Myocyte (in vitro differentiated cells): ENCODE results near the gene LRRC37B. TPM values are rescaled to one million over a fixed set of nuclear protein-coding genes. Genes with fewer than 3 reads are reported as not detected.
A peak's percentile ranks its signal among the peaks of the same experiment; 100 is the strongest.
"Not testable (repeated sequence)": the region's sequence is repeated elsewhere in the genome, so short reads cannot be mapped to it uniquely, and the experiment has no call there.

ENCODE experiments used
- DNase-seq: peaks from one replicate; pipeline ENCODE4 v3.0.0-alpha.2; 2012; ENCODE audit warnings: low read depth
- polyA plus RNA-seq: library from polyadenylated mRNA; unstranded; fragments of >200 nt; gene quantifications from one replicate; pipeline ENCODE4 v1.2.1, GENCODE V29; 2012; ENCODE audit warnings: missing spikeins
- total RNA-seq: library from RNA; depleted of rRNA; stranded (reverse); fragments of >200 nt; gene quantifications from 2 replicates; pipeline ENCODE4 v1.2.3, GENCODE V29; 2014

LRRC37B gene
- total RNA-seq, result 3.8 and 7.0 TPM in 2 replicates
- 6.9 TPM for polyA plus RNA-seq

- DNase-seq, result peak; percentile 83
These were observed at the start of gene LRRC37B for GRCh38 chr17:32006957-32007462. Gene LRRC37B, plus strand, starts transcription at chr17:32007383. Its CDS starts 14,010 bp downstream, at chr17:32021393.

GRCh38 chr17:31964131-31964530 lies 43.1 kb upstream of the LRRC37B start:
- DNase-seq, result not testable (repeated sequence)

GRCh38 chr17:31967648-31968047 lies 39.5 kb upstream of the LRRC37B start:
- DNase-seq, result no peak

- not testable (repeated sequence) for DNase-seq
These were observed 36.8 kb upstream of the LRRC37B start for GRCh38 chr17:31970416-31970815.

GRCh38 chr17:31974269-31975071 lies 32.7 kb upstream of the LRRC37B start:
- not testable (repeated sequence) for DNase-seq

- not testable (repeated sequence) for DNase-seq
These were observed 31.8 kb upstream of the LRRC37B start for GRCh38 chr17:31975391-31975790.

GRCh38 chr17:31991821-31992220 lies 15.4 kb upstream of the LRRC37B start:
- DNase-seq, result not testable (repeated sequence)

GRCh38 chr17:31997005-31997404 lies 10.2 kb upstream of the LRRC37B start:
- DNase-seq, result no peak

GRCh38 chr17:32007463-32008298 lies 498 bp downstream of the LRRC37B start:
- peak; percentile 23 for DNase-seq

GRCh38 chr17:32009262-32009542 lies 2.0 kb downstream of the LRRC37B start:
- no peak for DNase-seq

- DNase-seq, result no peak
These were observed 2.9 kb downstream of the LRRC37B start for GRCh38 chr17:32010114-32010513.

- peak; percentile 44 for DNase-seq
These were observed 8.2 kb downstream of the LRRC37B start for GRCh38 chr17:32015245-32016013.

GRCh38 chr17:32016231-32016630 lies 9.0 kb downstream of the LRRC37B start:
- no peak for DNase-seq

GRCh38 chr17:32019228-32019627 lies 12.0 kb downstream of the LRRC37B start:
- DNase-seq, result no peak

- no peak for DNase-seq
These were observed 13.9 kb downstream of the LRRC37B start for GRCh38 chr17:32020943-32021614.

- no peak for DNase-seq
These were observed 14.4 kb downstream of the LRRC37B start for GRCh38 chr17:32021615-32021955.

- not testable (repeated sequence) for DNase-seq
These were observed 15.4 kb downstream of the LRRC37B start for GRCh38 chr17:32022554-32022953.

GRCh38 chr17:32027271-32027670 lies 20.1 kb downstream of the LRRC37B start:
- DNase-seq, result not testable (repeated sequence)

- DNase-seq, result no peak
These were observed 26.0 kb downstream of the LRRC37B start for GRCh38 chr17:32033223-32033622.

- peak; percentile 3 for DNase-seq
These were observed 26.6 kb downstream of the LRRC37B start for GRCh38 chr17:32033812-32034211.

- not testable (repeated sequence) for DNase-seq
These were observed 33.1 kb downstream of the LRRC37B start for GRCh38 chr17:32040246-32040645.
